ENCODE data around the gene RAD51B. TPM values are rescaled to one million over a fixed set of nuclear protein-coding genes. Genes with fewer than 3 reads are reported as not detected.

RAD51B gene
- total RNA-seq, 6 experiments from 2014 or later: 2.7 to 5.8 (median 4.3) TPM

- no peaks in the 10 kb centered on the region for H3K9me3 ChIP-seq
- DNase-seq (no peak), ATAC-seq (peak in 1 of 4 donors; percentile 22)
- no peak overlapping the region for H3K27ac ChIP-seq
- WGBS (ENCODE audit: insufficient coverage, low coverage, low lambda C conversion rate, missing lambda C conversion rate): 100% methylated on average over 2 of the region's 5 CpGs
- no peak overlapping the region for H3K4me3 ChIP-seq
- intact Hi-C loops (cut with DNase I): no loop called here
- H3K4me1 ChIP-seq: no peaks in the 10 kb centered on the region
- H3K36me3 ChIP-seq: no peaks in the 10 kb centered on the region
- no peaks in the 10 kb centered on the region for H3K27me3 ChIP-seq
- TF ChIP-seq CTCF (IDR thresholded peaks at IDR 0.05): no peak
Measured at GRCh38 chr14:68075382-68076029, 255.9 kb downstream of the RAD51B start.

GRCh38 chr14:68076451-68076850, 256.9 kb downstream of the RAD51B start:
- ATAC-seq (no peak), DNase-seq (no peak)
- H3K27me3 ChIP-seq: no peaks in the 10 kb centered on the region
- H3K4me3 ChIP-seq: no peak overlapping the region
- intact Hi-C loops (cut with DNase I): no loop called here
- TF ChIP-seq CTCF (IDR thresholded peaks at IDR 0.05) (no peak), POLR2A (IDR thresholded peaks at IDR 0.05) (no peak)
- no peaks in the 10 kb centered on the region for H3K9me3 ChIP-seq
- no peaks in the 10 kb centered on the region for H3K36me3 ChIP-seq
- H3K4me1 ChIP-seq: no peaks in the 10 kb centered on the region
- no peak overlapping the region for H3K27ac ChIP-seq
- WGBS (ENCODE audit: insufficient coverage, low coverage, low lambda C conversion rate, missing lambda C conversion rate): 100% methylated on average over 1 of the region's 1 CpG

GRCh38 chr14:68079941-68080697, 260.5 kb downstream of the RAD51B start:
- DNase-seq (no peak), ATAC-seq (no peak)
- H3K9me3 ChIP-seq: no peaks in the 10 kb centered on the region
- H3K4me1 ChIP-seq: no peaks in the 10 kb centered on the region
- intact Hi-C loops (cut with DNase I): no loop called here
- H3K27ac ChIP-seq: no peak overlapping the region
- no peaks in the 10 kb centered on the region for H3K27me3 ChIP-seq
- no peak overlapping the region for H3K4me3 ChIP-seq
- TF ChIP-seq CTCF (IDR thresholded peaks at IDR 0.05) (no peak), POLR2A (IDR thresholded peaks at IDR 0.05) (no peak)
- no peaks in the 10 kb centered on the region for H3K36me3 ChIP-seq

- H3K36me3 ChIP-seq: no peaks in the 10 kb centered on the region
- H3K27ac ChIP-seq: no peak overlapping the region
- no peaks in the 10 kb centered on the region for H3K4me1 ChIP-seq
- no peak for ATAC-seq
- DNase-seq: no peak
- H3K27me3 ChIP-seq: no peaks in the 10 kb centered on the region
- H3K4me3 ChIP-seq: no peak overlapping the region
- TF ChIP-seq CTCF (IDR thresholded peaks at IDR 0.05) (no peak), POLR2A (IDR thresholded peaks at IDR 0.05) (no peak)
- WGBS (ENCODE audit: insufficient coverage, low coverage, low lambda C conversion rate, missing lambda C conversion rate): 52% methylated on average over 5 of the region's 5 CpGs
- intact Hi-C loops (cut with DNase I): no loop called here
- no peaks in the 10 kb centered on the region for H3K9me3 ChIP-seq
Measured at GRCh38 chr14:68081489-68081888, 261.9 kb downstream of the RAD51B start.
